ENCODE data around the gene AFF2.

AFF2 gene

GRCh38 chrX:148500423-148501385, at the start of gene AFF2:
AFF2 (plus strand) TSS chrX:148500617; CDS start chrX:148501098, 481 bp downstream.
- no peak for DNase-seq

GRCh38 chrX:148457279-148457678, 43.1 kb upstream of the AFF2 start:
- no peak for DNase-seq

- no peak for DNase-seq
Observed at GRCh38 chrX:148459343-148459742, 41.1 kb upstream of the AFF2 start.

- DNase-seq, result no peak
Observed at GRCh38 chrX:148466292-148466691, 34.1 kb upstream of the AFF2 start.

GRCh38 chrX:148470324-148470723, 30.1 kb upstream of the AFF2 start:
- no peak for DNase-seq

- DNase-seq, result no peak
Observed at GRCh38 chrX:148474030-148474429, 26.4 kb upstream of the AFF2 start.

- no peak for DNase-seq
Observed at GRCh38 chrX:148492057-148492456, 8.4 kb upstream of the AFF2 start.

GRCh38 chrX:148495176-148495575, 5.2 kb upstream of the AFF2 start:
- no peak for DNase-seq

- DNase-seq, result no peak
Observed at GRCh38 chrX:148498067-148498466, 2.4 kb upstream of the AFF2 start.

GRCh38 chrX:148499638-148500422, 587 bp upstream of the AFF2 start:
- DNase-seq, result no peak

GRCh38 chrX:148501386-148502066, 1.1 kb downstream of the AFF2 start:
- no peak for DNase-seq

- no peak for DNase-seq
Observed at GRCh38 chrX:148504506-148504905, 4.1 kb downstream of the AFF2 start.

- no peak for DNase-seq
Observed at GRCh38 chrX:148507418-148507817, 7.0 kb downstream of the AFF2 start.

- no peak for DNase-seq
Observed at GRCh38 chrX:148512453-148512852, 12.0 kb downstream of the AFF2 start.

- no peak for DNase-seq
Observed at GRCh38 chrX:148513661-148514060, 13.2 kb downstream of the AFF2 start.

- no peak for DNase-seq
Observed at GRCh38 chrX:148517176-148517575, 16.8 kb downstream of the AFF2 start.

- DNase-seq, result no peak
Observed at GRCh38 chrX:148522006-148522405, 21.6 kb downstream of the AFF2 start.

GRCh38 chrX:148523303-148524080, 23.1 kb downstream of the AFF2 start:
- no peak for DNase-seq

- DNase-seq, result no peak
Observed at GRCh38 chrX:148530464-148531077, 30.2 kb downstream of the AFF2 start.

- DNase-seq, result no peak
Observed at GRCh38 chrX:148534291-148534690, 33.9 kb downstream of the AFF2 start.

- DNase-seq, result no peak
Observed at GRCh38 chrX:148535639-148536038, 35.2 kb downstream of the AFF2 start.

GRCh38 chrX:148536961-148537360, 36.5 kb downstream of the AFF2 start:
- no peak for DNase-seq

All from DMS79 (cell line).